Activated CD4-positive, CD25-positive, alpha-beta regulatory T cell (primary cell): Measurements from ENCODE around the gene TMCC2.
A peak's percentile ranks its signal among the peaks of the same experiment; 100 is the strongest.
"Not testable (repeated sequence)": the region's sequence is repeated elsewhere in the genome, so short reads cannot be mapped to it uniquely, and the experiment has no call there.

Source experiments
- DNase-seq, 4 experiments: peaks; one replicate each; lab custom pipeline; 2025; lab: John Stamatoyannopoulos, UW

The TMCC2 gene

GRCh38 chr1:205214756-205215155, 13.0 kb upstream of the TMCC2 start:
- DNase-seq: no peak

DNA sequence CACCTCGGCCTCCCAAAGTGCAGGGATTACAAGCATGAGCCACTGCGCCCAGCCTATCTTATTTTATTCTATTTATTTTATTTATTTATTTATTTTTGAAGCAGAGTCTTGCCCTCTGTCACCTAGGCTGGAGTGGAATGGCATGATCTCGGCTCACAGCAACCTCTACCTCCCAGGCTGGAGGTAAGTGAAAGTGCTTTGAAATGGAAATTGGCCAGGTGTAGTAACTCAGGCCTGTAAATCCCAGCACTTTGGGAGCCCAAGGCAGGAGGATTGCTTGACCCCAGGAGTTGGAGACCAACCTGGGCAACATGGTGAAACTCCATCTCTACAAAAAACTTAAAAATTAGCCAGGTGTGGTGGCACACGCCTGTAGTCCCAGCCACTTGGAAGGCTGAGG, 11.2 kb upstream of the TMCC2 start:
- no peak for DNase-seq

GRCh38 chr1:205217418-205217817, 10.3 kb upstream of the TMCC2 start:
- no peak for DNase-seq

GRCh38 chr1:205220421-205220820, 7.3 kb upstream of the TMCC2 start:
- no peak for DNase-seq

GRCh38 chr1:205224736-205225135, 3.0 kb upstream of the TMCC2 start:
- no peak for DNase-seq

DNA sequence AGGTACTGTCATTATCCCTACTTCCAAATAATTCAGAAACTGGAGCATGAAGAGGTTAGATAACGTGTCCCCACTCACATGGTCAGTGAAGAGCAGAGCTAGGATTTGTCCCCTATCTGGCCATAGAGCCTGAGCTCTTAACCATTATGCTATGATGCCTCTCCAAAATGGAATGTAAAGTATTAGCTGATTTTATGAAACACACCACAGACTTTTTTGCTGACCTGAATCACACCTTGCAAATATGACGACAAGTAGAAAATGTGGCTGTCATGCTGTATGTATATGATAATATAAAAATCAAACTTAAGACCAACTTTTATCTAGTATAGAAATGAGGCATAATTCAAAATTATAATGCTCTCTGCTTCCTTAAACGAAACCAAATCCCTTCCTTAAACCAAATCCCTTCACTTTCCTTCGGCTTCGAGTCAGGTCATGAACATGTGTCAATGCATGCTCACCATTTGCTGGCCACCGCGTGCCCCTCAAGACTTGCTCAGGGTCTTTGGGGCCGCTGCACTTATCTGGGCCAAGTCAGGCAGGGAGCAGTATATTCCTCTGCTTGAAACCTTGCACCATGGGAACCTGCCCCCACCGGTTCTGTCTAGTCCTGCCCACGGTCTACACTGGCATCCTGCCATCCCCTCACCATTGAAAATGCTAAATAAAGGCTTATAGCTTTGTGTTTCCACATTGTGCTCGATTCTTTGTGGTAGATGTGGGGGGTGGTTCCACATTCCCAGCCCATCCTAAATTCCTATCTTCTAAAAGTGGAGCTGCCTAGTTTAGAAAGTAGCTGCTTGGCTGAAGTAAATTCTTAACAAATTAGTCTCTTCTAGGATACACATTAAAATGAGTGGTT, 1.6 kb upstream of the TMCC2 start:
- no peak for DNase-seq

DNA sequence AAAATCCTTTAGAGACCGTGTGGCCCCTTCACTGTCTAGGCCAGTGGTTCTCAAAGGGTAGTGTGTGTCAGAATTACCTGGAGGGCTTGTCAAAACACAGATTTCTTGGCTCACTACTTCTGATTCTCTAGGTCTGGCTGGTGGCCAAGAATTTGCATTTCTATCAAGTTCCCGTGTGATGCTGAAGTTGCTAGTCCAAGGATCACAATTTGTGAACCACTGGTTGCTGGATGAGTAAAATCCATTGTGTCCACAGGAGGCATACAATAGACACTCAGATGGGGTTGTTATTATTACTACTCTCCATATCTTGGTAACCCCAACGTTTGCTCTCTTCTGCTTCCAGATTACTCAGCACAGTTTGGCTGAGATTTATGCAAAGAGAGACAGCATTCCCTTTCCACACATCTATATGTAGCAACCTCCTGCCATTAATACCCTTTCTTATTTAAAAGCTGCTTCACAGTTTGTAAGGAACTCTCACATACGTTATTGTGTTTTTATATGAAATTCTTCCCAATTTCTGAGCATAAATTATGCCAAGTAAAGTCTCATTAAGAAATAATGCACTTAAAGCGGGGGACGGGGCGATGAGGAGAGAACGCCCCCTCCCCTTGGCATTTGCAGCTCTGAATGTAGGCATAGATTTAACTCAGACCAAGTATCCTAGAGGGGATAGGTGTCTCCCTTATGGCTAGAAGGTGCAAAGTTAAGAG, 720 bp upstream of the TMCC2 start:
- no peak for DNase-seq

DNA sequence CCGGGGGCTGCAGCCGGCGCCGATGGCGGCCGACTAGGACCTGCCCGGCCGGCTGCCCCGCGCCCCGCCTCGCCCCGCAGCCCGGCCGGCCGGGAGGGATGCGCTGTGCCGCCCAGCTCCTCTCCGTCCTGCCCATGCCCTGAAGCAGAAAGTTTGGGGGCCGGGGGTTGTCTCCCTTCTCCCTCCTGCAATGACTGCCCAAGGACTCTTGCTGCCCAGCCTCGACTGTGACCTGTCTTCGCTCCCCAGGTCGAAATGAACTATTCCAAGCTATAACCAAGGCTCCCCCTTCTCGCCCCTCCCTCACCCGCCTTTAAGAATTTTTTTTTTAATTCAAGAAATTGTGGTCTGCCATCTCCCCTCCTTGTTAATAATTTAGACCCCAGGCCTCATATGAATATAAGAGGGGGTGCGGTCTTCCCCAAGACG, 361 bp downstream of the TMCC2 start:
- no peak for DNase-seq

- peak in 2 of 4 experiments; percentile 26 to 32 for DNase-seq
Measured at GRCh38 chr1:205229399-205229871, 1.7 kb downstream of the TMCC2 start.

- DNase-seq: no peak
Measured at GRCh38 chr1:205229916-205230700, 2.4 kb downstream of the TMCC2 start.

DNA sequence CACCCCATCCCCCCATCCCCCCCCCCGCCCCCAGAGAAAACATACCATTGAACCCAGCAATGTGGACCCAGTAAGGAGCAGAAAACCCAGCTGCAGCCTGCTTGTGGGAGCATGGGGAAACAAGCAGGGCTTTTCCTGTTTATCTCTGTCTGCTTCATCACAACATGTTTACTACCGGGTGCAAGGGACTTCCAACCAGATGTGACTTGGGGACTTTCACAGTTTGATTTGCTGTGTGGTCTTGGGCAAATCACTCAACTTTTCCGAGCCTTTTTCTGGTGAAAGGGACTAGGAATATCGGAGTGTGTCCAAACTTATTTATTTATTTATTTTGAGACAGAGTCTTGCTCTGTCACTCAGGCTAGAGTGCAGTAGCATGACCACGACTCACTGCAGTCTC, 3.2 kb downstream of the TMCC2 start:
- DNase-seq: no peak

DNA sequence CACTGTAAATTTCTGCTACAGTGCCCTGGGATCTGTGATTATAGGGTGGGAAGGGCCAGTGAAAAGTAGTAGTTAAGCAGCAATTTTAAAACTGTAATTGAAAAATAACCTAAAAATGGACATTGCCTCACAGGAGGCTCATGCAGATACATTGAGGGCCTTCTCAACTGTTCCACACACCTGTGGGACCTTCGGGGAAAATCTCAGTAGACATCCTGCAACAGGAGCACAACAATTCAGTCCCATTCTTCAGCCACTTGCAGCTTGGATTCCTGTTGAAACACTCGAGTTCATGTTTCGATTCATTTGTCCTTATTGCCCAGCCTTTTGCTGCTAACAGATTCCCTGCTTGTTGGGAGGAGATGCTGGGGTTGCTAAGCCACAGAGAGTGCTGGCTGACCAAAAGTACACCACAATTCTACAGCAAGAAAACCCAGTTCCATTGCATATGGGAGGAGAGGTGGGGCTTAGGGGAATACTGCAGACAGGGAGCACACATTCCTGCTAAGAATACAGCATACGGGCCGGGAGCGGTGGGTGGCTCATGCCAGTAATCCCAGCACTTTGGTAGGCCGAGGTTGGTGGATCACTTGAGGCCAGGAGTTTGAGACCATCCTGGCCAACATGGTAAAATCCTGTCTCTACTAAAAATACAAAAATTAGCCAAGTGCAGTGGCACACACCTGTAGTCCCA, 4.5 kb downstream of the TMCC2 start:
- DNase-seq: no peak

- DNase-seq: no peak
Measured at GRCh38 chr1:205232945-205233397, 5.2 kb downstream of the TMCC2 start.

DNA sequence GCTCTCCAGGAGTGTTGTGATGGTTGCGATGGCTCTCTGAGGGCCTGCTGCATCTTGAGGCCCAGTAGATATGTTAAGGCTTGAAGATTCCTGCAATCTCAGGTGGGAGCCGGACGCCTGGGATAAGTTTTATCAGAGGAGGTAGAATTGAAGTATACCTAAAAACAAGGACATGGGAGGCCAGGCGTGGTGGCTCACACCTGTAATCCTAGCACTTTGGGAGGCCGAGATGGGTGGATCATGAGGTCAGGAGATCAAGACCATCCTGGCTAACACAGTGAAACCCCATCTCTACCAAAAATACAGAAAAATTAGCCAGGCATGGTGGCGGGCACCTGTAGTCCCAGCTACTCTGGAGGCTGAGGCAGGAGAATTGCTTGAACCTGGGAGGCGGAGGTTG, 6.2 kb downstream of the TMCC2 start:
- DNase-seq: not testable (repeated sequence)

DNA sequence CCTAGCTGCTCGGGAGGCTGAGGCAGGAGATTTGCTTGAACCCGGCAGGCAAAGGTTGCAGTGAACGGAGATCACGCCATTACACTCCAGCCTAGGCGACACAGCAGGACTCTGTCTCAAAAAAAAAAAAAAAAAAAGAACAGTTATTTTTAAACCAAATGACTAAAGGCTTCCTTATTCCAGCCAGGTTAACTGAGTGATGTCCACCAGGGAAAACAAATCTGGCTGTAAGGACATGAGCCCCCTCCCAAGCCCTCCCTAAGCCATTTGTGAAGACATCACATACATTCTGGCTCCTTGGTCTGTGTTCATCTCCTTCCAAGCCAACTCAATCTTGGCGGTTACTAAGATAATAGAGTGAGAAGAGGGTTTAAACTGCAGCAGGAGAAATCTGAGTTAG, 8.2 kb downstream of the TMCC2 start:
- DNase-seq: no peak

GRCh38 chr1:205236526-205236925, 8.8 kb downstream of the TMCC2 start:
- no peak for DNase-seq

- DNase-seq: no peak
Measured at GRCh38 chr1:205236951-205237475, 9.3 kb downstream of the TMCC2 start.

GRCh38 chr1:205237526-205238484, 10.1 kb downstream of the TMCC2 start:
- DNase-seq: no peak

DNA sequence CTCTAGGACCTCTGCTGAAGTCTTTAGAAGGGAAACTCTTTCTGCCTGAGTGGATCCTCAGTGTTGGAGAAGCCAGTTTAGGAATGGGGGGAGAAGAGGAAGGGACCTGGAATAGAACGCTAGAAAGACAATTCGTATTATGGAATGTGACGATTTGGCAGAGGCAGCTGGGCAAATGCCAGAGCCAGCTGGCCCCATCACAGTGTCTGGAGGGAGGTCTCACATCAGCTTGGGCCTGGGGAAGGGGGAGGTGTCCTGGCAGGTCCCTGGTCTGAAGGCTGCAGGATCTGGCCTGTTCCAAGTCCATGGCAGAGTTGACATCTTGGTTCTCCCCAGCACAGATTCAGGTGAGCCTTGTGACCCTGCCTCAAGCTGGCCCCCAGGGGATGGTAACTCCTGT, 11.3 kb downstream of the TMCC2 start:
- no peak for DNase-seq

DNA sequence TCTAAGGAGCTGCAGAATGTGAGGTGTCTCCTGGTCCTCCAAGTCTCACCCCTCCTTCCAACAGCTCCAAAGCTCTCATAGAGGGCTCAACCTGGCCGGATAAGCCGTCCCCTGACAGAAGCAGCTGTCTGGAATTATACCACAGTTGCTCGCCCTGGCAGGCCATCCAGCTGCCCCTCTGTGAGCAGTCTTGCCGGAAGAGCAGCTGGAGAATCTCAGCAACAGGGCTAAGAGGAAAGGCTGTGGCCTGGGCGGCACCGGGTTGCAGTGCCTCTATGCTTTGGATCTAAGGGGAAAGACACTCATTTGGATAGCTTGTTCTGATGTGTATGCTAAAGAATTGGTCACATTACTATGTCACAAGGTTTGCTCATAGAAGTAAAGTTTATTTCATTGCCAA, 12.4 kb downstream of the TMCC2 start:
- DNase-seq: no peak
